ENCODE data around the gene CRIM1.

DNA sequence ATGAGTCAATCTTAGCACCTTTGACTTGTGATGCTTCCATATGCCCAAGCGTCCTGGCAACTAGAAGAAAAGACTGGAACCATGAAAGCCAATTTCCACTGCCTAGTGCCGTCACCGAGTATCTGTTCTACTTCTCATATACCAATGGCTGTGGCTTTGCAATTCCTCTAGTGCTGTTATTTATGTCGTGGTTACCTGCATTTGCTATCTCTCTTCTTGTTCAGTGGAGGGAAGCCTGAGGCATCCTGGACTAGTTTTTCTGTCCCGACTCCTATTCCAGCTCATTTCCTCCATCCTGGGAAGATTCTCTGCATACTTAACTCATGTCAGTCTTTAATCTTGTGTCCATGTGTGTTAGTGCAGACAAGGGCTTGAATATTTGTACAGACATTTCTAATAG, 124.5 kb downstream of the CRIM1 start:
- TF ChIP-seq EZH2phosphoT487 (IDR thresholded peaks at IDR 0.05; ENCODE audit: insufficient read depth, low read depth) (no peak), EZH2 (IDR thresholded peaks at IDR 0.05; ENCODE audit: insufficient read depth, poor library complexity, severe bottlenecking) (no peak)

Data from GM23248 (cell line).